Stimulated activated CD4-positive, alpha-beta T cell treated with anti-CD3 and anti-CD28 coated beads, TNF-alpha, amount 100 ng/mL, for 48 hours (primary cell): Measurements from ENCODE around the gene G3BP1.
A peak's percentile ranks its signal among the peaks of the same experiment; 100 is the strongest.
"Not testable (repeated sequence)": the region's sequence is repeated elsewhere in the genome, so short reads cannot be mapped to it uniquely, and the experiment has no call there.

ENCODE experiments used
- DNase-seq, 3 donors: peaks; one replicate each; pipeline ENCODE4 v3.0.0-alpha.2; 2020; ENCODE audit warnings: low read depth in 3 of 3

G3BP1 gene

DNA sequence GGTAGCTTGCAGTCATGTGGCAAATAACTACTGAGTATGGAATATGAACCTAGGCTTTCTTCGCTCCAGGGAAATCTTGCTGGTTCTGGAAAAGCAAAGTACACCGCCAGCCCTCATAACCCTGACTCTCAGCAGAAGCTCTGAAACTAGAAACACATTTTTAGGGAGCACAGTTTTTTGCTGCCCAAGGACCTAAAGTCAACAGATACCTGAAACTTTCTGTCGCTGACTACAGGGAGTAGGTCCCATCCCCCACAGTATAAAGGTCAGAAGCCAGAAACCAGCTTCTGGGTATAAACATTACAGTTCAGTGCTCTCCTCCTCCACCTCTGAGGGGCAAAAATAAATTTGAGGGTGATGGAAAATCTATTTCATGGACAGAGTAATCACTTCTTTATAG lies 16.4 kb upstream of the G3BP1 start:
- no peak for DNase-seq

DNA sequence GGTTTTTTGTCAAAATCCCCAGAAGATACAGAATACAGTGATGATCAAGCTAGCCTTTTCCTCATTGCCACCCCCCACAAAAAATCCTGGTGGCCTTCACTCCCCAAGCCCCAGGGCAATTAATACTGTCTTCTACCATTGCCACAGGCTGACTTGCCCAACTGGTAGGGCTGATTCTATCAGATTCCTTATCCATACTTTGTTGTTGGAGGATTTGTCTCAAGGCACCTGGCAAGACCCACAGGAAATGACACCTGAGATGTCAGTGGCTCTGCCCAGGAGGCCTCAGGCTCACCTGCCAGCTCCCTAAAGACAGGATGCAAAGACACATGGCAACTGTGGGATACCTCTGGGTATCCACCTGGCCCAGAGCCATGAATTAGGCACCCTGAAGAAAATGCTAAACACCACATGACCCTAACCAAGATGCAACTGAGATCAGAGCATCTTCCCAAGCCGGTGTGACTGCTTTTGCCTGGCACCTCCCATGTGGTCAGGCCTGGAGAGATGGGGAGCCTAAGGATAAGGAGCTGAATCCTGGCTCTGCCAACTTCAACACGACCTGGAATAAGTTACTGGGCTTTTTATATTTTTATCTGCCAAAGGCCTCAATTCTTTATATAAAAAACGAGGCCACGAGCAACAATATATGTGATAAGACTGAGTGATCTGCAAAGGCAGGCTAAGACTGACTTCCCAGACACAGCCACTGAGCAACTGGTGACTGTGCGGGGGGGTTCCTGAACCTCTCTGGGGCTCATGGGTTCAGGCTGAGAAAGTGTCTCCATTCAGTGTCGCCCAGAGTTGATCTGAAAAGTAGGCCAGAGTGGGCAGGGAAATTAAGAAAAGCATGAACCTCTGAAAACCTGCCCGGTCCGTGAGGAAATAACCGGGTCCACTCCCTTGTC lies 14.3 kb upstream of the G3BP1 start:
- no peak for DNase-seq

DNA sequence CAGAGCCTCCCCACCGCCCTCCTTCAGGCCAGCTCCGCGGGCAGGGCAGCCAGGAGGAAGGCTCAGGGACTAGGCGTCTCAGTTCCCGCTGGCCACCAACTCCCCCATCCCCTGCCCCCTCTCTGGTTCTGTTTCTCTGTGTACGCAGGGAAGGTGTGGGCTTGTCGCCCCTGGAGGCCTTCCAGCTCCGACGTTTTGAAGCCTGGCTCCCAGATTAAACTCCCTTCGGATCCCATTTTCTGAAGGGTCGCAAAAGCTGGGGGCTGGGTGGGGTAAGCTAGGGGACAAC lies 13.7 kb upstream of the G3BP1 start:
- no peak for DNase-seq

DNA sequence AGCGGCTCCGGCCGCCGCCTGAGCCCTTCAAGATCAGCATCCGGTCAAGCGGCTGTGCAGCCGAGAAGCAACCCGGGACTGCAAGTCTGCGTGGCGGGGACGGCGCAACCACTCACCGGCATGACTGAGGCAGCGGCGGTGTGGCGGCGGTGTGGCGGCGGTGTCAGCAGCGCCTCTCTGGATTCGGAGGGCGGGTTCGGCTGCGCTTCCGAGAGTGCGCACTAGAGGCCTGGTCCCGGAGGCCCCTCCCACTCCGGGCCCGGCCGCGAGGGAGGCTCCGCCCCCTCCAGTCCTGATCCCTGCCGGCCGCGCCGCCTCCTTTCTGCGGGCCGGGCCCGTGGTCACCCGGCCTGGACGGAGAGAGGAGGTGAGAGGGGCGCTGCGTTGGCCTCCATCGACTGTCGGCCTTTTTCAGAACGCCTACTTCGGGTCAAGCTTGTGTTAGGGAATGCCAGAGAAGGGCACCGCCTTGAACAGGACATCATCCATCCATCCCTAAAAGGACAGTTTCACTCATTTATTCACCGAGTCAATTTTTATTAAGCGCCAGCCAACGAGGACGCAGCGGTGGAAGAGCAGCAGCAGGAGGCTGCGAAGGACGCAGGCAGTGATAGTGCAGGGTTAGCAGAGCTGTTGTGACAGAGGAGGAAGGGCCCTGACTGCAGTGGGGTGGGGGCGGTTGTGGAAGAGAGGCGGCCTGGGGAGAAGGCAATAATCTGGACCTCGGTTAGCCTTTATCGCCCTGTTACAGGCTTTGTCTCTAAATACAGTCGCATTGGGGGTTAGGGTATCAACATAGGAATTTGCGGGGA lies 13.1 kb upstream of the G3BP1 start, which contains the start of gene ATOX1:
TSS of gene ATOX1 (minus strand) at position 202 of the 812 bp plus-strand sequence. CDS start at position 122, 80 bp downstream.
- DNase-seq, result peak; percentile 85 to 87 (median 86)

DNA sequence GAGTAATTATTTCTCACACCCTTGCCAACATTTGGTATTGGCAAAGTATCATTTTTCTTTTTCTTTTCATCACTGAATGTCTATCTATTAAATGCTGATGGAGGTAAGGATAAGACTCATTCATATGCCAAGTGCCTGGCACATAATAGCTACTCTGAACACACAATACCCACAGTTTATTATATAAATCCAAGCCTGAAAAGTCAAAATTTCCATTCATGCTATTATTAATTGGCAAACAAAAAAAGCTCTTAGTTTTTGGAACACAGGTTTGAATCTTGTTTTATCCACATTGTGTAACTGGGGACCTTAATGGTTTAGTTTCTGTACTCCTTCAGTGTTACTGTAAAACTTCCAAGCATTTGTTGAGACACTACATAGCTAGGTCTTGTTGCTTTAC lies 7.0 kb upstream of the G3BP1 start:
- no peak for DNase-seq

DNA sequence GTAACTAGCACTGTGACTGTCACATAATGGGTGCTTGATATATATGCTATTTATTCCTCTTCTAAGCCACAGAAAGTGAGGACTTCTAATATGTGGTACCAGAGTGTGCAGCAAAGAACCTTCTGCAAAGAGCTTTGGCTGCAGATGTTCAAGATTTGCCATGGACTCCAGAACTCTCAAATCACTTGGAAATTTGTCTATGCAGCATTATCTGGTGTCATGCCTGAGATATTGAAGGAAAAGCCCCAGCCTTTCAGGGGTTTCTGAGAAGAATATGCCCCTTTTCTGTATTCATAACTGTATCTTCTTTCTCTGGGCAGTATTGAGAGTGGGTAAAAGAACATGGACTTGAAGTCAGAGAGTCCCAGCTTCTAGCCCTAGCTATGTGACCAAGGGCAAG lies 4.8 kb upstream of the G3BP1 start:
- no peak for DNase-seq

DNA sequence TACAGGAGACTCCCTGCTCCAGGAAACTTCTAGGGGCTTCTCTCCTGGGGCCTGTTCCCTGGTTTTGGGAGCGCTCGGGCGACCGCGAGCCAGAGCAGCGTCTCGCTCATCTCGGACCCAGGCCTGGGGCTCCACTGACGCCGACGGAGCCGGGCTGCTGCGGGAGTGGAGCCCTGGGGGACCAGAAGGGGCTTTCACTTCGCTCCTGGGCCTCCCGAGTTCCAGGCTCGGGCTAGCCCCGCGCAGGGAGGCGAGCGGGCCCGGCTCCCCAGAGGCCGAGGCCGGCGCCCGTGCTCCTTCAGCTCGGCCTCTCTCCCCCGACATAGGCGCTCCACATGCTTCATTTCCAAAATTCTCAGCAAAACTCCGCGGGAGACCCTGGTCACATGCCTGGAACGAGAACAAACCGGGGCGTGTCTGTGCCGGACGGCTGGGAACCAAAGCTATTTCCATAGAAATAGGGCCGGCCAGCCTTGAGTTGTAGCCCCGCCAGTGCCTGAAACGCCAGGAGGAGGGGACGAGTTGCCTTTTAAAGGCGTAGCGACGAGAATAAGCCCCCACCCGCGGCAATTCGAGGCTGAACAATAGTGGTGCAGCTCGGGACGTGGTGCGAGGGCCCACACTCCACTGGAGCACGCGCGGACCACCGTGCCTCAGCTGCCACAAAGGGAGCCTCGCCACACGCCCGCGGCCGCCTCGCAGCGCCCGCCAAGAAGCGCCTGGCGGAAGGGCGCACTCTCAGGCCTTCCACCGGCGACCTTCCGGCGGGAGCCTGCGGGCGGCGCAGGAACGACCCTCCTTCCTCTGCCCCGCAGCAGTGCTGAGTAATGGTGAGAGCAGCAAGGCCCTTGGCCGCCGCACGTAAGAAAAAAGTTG lies 1.1 kb upstream of the G3BP1 start:
- DNase-seq, result peak in 1 of 3 donors; percentile 44

DNA sequence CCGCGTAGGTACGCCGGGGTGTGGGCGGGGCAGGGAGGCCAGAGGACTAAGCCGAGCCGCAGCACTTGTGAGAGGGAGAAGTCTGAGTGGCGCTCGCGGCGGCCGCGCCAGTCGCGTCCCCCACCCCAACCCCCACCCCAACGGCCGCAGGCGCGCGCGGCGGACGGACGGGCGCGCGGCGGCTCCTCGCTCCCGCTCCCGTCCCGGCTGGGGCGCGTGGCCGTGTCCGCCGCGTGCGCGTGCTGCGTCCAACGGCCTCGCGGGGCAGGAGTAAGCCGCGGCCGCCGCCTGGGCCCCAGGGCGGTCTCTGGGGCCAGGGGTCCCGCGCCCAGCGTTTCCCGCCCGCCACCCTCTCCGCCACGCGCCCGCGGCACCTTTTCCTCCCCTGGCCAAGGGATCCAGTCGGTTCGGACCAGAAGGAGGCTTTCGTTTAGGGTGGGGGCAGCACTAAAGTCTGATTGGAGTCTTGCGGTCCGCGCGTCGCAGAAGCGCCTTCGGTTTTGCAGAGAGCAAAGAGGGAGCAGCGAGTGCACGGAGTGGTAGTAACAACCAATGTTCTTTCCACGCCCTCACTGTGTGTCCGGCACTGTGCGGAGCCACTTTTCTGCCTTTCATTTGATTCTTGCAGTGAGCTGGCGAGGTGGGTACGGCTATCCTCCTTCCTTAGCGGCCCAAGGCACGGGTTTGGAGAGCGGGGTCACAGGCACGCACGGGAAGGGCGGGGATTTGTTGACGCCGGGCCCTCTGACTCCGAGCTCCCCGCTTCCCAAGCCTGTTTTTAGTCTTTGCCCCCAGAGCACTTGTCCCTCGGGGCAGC lies 483 bp downstream of the G3BP1 start:
- peak in 2 of 3 donors; percentile 16 to 23 for DNase-seq

DNA sequence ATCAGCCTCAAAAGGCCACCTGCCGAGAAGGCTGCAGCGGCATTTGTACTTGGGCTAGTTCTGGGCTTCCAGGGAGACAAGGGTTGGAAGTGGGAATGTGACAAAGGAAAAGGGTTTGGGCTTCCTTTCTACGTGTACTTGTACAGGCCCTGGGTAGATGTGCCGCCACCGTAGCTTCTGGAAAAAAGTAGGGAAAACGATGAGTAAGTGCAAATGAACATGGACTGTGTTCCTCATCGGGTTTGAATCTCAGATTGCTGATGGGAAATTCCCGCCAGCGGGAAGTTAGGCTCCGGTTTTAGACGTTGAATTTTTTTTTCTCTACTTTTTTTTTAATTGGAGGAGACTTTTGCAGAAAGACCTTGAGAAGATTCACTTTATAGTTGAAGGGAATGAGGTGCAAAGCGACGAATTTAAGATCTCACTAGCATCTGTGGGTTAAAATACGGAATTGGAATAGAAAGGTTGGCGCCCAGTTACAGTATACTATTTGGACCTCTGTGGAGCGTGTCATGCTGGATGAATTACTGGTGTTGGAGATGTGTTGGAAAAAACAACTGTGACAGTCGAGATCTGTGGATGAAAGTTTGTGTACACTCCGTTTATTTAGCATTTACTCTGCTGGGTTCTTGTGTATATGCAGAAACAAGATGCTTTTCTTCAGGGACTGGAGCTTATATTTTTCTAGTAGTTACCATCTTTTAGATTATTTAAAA lies 1.2 kb downstream of the G3BP1 start:
- no peak for DNase-seq

DNA sequence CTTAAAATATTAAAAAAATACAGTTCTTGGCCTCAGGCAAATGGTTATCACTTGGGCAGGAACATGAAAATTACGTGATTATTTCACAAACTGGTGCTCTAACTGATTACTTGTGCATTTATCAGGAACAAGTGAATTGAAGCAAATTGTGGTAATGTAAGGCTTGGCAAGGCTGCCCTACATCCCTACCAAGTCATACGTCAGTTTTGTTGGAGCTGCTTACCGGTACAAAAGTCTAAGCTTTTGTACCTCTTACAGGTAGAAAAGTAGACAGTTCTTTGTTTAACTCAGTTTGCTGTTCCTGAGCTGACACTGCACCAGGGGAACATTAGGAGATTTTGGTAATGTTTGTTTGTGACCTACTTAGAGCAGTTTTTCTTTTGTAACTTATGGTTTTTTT lies 2.2 kb downstream of the G3BP1 start:
- no peak for DNase-seq

DNA sequence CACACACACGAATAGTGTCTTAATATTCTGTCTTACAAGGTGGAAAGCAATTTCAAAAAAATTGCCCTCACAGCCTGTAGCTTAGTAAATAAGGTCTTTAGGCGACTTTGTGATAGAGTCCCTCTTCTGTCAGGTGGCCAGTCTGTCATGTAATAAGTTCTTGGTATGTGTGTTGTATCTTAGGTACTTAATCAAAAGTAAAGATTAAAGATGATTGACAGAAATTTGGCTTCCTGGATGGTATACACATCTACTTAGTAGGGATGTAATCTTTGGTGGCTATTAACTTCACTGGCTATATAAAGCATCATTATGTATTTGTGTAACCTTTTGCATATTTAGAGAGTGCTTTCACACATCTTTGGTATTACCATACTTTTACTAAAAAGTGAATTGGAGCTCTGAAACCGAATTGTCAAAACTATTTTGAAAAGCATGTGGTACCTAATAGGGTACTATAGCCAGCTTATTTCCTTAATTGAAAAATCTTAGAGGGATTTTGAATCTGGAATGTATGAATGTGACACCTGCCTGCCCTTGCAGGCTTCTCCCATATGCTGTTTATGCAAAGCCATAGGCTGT lies 3.4 kb downstream of the G3BP1 start:
- no peak for DNase-seq

DNA sequence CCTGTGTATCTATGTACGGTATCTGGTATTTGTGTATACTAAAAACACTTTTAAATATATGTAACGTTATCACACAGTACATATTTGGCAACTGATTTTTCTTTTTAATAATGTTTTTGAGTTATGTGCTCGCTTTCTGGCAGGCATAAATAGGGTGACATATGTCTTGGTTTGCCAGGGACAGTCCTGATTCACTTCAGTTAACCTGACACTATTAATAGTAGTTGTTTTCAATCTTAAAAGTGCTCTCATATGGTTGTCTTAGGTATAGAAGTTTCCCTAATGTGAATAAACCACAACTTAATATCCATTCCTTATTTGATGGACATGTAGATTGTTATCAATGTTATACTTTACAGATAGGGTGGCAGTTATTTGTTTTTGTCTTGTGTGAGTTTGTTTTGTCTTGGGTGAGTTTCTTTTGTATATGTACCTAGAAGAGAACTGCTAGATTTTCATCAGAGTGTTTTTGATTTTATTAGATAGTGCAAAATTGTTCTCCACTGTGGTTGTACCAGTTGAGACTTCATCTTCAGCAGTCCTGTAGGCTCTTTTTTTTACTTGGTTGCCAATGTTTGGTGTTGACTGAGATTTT lies 7.9 kb downstream of the G3BP1 start:
- no peak for DNase-seq

DNA sequence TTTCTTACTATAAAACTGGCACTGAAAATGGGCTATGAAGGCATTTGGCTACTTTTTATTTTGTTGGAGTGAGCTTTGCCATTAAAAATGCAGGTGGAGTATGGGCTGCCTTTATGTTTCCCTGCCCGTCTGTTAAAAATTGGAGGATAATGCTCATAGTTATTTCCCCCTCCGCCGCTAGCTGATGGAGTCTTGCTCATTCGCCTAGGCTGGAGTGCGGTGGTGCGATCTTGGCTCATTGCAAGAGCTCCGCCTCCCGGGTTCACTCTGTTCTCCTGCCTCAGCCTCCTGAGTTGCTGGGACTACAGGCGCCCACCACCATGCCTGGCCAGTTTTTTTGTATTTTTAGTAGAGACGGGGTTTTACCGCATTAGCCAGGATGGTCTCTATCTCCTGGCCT lies 8.6 kb downstream of the G3BP1 start:
- no peak for DNase-seq

DNA sequence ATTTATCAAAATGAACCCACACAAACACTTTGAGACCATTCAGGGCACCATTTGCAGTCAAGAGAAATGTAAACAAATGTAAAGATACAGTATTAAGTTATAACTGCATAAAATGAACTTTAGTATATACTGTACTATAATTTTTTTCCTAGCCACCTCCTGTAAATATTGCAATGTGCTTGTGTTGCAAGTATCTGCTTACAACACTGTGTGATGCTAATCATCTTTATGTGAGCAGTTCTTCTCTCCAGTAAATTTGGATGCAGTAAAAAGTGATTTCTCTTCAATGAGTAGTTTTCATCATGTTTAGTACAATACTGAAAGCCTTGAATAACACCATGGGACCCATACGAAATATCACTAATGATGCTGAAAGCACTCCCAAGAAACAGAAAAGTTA lies 9.4 kb downstream of the G3BP1 start:
- DNase-seq, result no peak

DNA sequence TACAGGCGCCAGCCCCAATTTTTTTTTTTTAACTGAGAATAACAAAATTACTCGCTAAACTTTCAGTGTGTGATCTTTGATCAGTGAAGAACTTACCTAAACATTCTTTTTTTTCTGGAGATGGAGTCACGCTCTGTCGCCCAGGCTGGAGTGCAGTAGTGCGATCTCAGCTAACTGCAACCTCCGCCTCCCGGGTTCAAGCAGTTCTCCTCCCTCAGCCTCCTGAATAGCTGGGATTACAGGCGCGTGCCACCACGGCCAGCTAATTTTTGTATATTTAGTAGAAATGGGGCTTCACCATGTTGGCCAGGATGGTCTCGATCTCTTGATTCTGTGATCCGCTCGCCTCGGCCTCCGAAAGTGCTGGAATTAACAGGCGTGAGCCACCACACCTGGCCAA lies 11.9 kb downstream of the G3BP1 start:
- not testable (repeated sequence) for DNase-seq

DNA sequence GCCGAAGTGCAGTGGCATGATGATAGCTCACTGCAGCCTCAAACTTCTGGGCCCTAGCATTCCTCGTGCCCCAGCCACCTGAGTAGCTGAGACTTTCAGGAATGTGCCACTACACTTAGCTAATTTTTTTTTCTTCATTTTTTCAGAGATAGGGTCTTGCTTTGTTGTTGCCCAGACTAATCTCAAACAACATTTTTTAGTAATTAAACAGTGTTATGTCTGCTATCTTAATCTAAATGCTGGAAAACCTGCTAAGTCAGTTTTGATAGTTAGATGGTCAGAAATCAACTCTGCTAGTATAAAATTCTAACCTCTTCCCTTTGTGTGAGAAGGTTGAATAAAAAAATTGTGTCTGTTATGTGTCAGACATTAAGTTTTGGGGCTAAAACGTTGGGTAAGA lies 12.4 kb downstream of the G3BP1 start:
- no peak for DNase-seq

DNA sequence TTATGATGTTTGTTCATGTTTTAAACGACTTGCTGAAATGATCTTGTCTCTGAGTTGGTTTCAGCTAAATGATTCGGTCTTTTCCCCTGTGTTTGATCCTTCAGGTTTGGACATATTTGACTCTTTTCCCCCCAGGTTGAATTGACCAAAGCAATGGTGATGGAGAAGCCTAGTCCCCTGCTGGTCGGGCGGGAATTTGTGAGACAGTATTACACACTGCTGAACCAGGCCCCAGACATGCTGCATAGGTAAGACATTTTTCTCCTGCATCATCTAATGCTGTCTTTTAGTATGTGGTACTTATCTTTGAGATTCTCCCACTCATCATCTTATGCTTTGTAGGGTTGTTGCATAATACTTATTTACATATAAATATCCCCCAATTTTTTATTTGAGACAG lies 14.7 kb downstream of the G3BP1 start:
- no peak for DNase-seq

DNA sequence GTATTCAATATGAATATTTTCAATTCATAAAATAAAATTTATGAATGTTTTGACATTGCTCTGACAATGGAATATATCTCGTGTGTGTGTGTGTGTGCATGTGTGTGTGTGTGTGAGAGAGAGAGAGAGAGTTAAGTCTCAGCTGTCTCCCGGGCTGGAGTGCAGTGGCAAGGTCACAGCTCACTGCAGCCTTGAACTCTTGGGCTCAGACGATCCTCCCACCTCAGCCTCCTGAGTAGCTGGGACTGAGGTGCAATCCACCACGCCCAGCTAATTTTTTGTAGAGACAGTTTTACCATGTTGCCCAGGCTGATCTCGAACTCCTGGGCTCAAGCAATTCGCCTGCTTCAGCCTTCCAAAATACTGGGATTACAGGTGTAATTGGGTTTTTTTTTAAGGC lies 16.1 kb downstream of the G3BP1 start:
- no peak for DNase-seq

DNA sequence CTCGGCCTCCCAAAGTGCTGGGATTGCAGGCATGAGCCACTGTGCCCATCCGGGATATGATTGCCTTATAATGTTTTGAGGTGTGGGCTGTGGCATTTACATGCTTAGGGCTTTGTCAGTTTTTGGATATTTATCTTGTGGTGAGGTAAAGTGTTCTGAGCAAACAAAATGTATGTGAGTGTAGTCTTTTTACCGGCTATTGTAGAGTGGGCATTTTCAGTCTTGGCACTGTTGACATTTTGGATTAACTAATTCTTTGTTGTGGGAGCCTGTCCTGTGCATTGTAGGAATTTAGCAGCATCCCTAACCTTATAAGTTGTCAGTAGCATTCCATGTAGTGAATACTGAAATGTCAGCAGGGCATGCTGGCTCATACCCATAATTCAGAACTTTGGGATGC lies 21.6 kb downstream of the G3BP1 start:
- DNase-seq, result no peak

DNA sequence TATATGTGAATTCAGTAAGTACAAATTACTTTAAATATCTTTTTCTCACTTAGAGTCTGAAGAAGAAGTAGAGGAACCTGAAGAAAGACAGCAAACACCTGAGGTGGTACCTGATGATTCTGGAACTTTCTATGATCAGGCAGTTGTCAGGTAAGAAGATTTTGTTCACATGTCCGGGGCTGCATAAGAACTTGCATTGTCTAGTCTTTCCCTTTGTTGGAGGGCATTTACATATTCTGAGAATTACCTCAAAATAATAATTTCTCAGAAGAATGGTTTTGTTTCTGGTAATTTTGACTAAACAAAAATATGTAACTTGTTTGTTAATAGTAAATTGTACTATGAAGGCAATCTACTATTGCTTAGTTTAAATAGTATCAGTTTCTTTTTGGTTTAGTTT lies 23.7 kb downstream of the G3BP1 start:
- DNase-seq, result no peak
